GM12878 (cell line): Measurements from ENCODE around the gene RTCA. TPM values are rescaled to one million over a fixed set of nuclear protein-coding genes. Genes with fewer than 3 reads are reported as not detected.

Source experiments
- E2F4 ChIP-seq: IDR thresholded peaks from 2 replicates; pipeline ENCODE4 v1.6.1; 2012; ENCODE audit warnings: low read depth, low read length, improper control_type of control experiment
- NR2C2 ChIP-seq: IDR thresholded peaks from 2 replicates; pipeline ENCODE4 v1.6.1; 2011; ENCODE audit warnings: borderline replicate concordance, low read depth; ENCODE audit not compliant: control insufficient read depth, insufficient read length
- SMAD1 ChIP-seq: fragments of 450-650 bp; IDR thresholded peaks from 2 replicates; pipeline ENCODE4 v1.6.1; 2018; ENCODE audit warnings: mild to moderate bottlenecking, low read depth; ENCODE audit not compliant: partially characterized antibody
- USF1 ChIP-seq: IDR thresholded peaks from 2 replicates; pipeline ENCODE4 v1.6.1; 2011; ENCODE audit warnings: borderline replicate concordance, low read depth, mild to moderate bottlenecking, moderate library complexity, mixed read lengths, low read length; ENCODE audit not compliant: insufficient read depth; ENCODE audit errors: extremely low read length
- ZNF687 ChIP-seq: fragments of 450-650 bp; IDR thresholded peaks from 2 replicates; pipeline ENCODE4 v1.6.1; 2017; ENCODE audit warnings: mild to moderate bottlenecking, moderate library complexity
- polyA plus RNA-seq, 11 experiments: library from polyadenylated mRNA; depleted of rRNA in 4 of 11; unstranded in 6 of 11; stranded (reverse) in 5 of 11; fragments of >200 nt; fragmentation: Nextera tagmentation in 4 of 11; fragmentation: Illumina TruSeq in 1 of 11; extraction: Ambion mirVana in 4 of 11; extraction: Trizol in 1 of 11; gene quantifications; 1 replicate in 1 of 11; 2 replicates in 10 of 11; pipeline versions ENCODE4 v1.2.1 to v1.2.3, GENCODE V29; 2011 to 2016; ENCODE audit warnings: inconsistent platforms in 2 of 11, missing spikeins in 2 of 11, low read depth in 1 of 11
- total RNA-seq, 4 experiments: library from RNA; depleted of rRNA in 3 of 4; stranded (reverse); fragments of >200 nt in 3 of 4; fragmentation: Illumina TruSeq in 1 of 4; extraction: Trizol in 1 of 4; gene quantifications; 2 replicates each; pipeline versions ENCODE4 v1.2.1 to v1.2.3, GENCODE V29; 2013 to 2021

RTCA gene
- total and polyA plus RNA-seq, 10 of the 15 experiments (the other 5 are each of a cell fraction or from before 2014, with no cell fraction given), result 10.3 to 63.5 (median 37.3) TPM

- TF ChIP-seq NR2C2, result no peak
- no peak for TF ChIP-seq E2F4
- TF ChIP-seq SMAD1, result no peak
- no peak for TF ChIP-seq ZNF687
- TF ChIP-seq USF1, result no peak
These were observed 15.8 kb upstream of the RTCA start (continued) for GRCh38 chr1:100250264-100250663.
